Transverse colon (tissue), 4 donors: ENCODE data around the gene TMEM14C. TPM values are rescaled to one million over a fixed set of nuclear protein-coding genes. Genes with fewer than 3 reads are reported as not detected.

Experiments
- DNase-seq: peaks from one replicate; pipeline ENCODE4 v3.0.0-alpha.2; 2019
- H3K27ac ChIP-seq, 4 donors: fragments of 200-600 bp; sonication (generic); 2 replicates each; pipeline ENCODE4 v1.5.1; 2016 to 2018; ENCODE audit warnings: inconsistent platforms in 4 of 4
- H3K27me3 ChIP-seq: fragments of 200-600 bp; sonication (generic); 2 replicates; pipeline ENCODE4 v1.5.1; 2017; ENCODE audit warnings: inconsistent platforms
- H3K36me3 ChIP-seq, 4 donors: fragments of 200-600 bp; sonication (generic); 2 replicates each; pipeline ENCODE4 v1.5.1; 2017 to 2019; ENCODE audit warnings: inconsistent platforms in 4 of 4
- H3K4me1 ChIP-seq, 4 donors: fragments of 200-600 bp; sonication (generic); 2 replicates each; pipeline ENCODE4 v1.5.1; 2017 to 2020; ENCODE audit warnings: inconsistent platforms in 4 of 4
- H3K4me3 ChIP-seq, 4 donors: fragments of 200-600 bp; sonication (generic); 1 replicate in 1 of 4; 2 replicates in 3 of 4; pipeline versions ENCODE4 v1.5.1 to v1.6.1; 2017 to 2019; ENCODE audit warnings: inconsistent platforms in 4 of 4
- H3K9me3 ChIP-seq, 2 donors: fragments of 200-600 bp; sonication (generic); 2 replicates each; pipeline ENCODE4 v1.5.1; 2017 to 2019; ENCODE audit warnings: inconsistent platforms in 2 of 2
- EP300 ChIP-seq: sonication (generic); formaldehyde crosslinking; IDR thresholded peaks from one replicate; pipeline ENCODE4 v1.6.1; 2017; ENCODE audit warnings: antibody characterized with exemption, low read depth
- POLR2A ChIP-seq: fragments of 450-650 bp; IDR thresholded peaks from one replicate; pipeline ENCODE4 v1.6.1; 2016; ENCODE audit warnings: antibody characterized with exemption, mild to moderate bottlenecking, moderate library complexity
- POLR2AphosphoS5 ChIP-seq, 3 donors: sonication (generic); formaldehyde crosslinking; IDR thresholded peaks; one replicate each; pipeline ENCODE4 v1.6.1; 2016; ENCODE audit warnings: antibody characterized with exemption in 3 of 3
- WGBS, 2 donors: methylation state at CpG; one replicate each; pipeline ENCODE4 v1.1.5; 2018; ENCODE audit warnings: low coverage in 1 of 2; 5-methylcytosine and 5-hydroxymethylcytosine counted together
- in situ Hi-C, 4 donors: fragments of 200-750 bp; cut with MboI; loops; one replicate each; pipeline versions ENCODE4 v1.15.0 to v1.15.1; 2017; ENCODE audit warnings: low sequenced_read_pairs in 3 of 4, low pct_ligation_motif_present in 1 of 4, low pct_unique_long_range_greater_than_20kb in 1 of 4
- intact Hi-C: fragments of 100-400 bp; cut with DNase I; formaldehyde crosslinking; loops from one replicate; pipeline ENCODE4 v1.15.1; 2023; ENCODE audit warnings: low total_unique reads
- small RNA-seq, 4 donors: library from RNA; depleted of rRNA; stranded (forward); fragments of <200 nt; gene quantifications; one replicate each; pipeline ENCODE3, GENCODE V24; 2016
- total RNA-seq, 4 donors: library from RNA; depleted of rRNA; stranded (reverse); fragments of >200 nt; gene quantifications; one replicate each; pipeline ENCODE4 v1.1.0, GENCODE V29; 2016
- TF ChIP-seq, protein P1 (sequence below), 5 experiments: fragments of 200-600 bp in 3 of 5; fragments of 450-650 bp in 2 of 5; sonication (generic) in 3 of 5; IDR thresholded peaks; 1 replicate in 2 of 5; 2 replicates in 3 of 5; pipeline ENCODE4 v1.5.1; 2016 to 2017; ENCODE audit warnings: antibody characterized with exemption in 5 of 5, inconsistent platforms in 3 of 5, mild to moderate bottlenecking in 2 of 5, moderate library complexity in 1 of 5

Gene TMEM14C
- total RNA-seq, 4 donors from 2014 or later = 9.7 to 125 (median 60.0) TPM

- TF ChIP-seq POLR2AphosphoS5 (IDR thresholded peaks at IDR 0.05) (no peak), POLR2A (no peak)
- TF ChIP-seq, protein P1, sequence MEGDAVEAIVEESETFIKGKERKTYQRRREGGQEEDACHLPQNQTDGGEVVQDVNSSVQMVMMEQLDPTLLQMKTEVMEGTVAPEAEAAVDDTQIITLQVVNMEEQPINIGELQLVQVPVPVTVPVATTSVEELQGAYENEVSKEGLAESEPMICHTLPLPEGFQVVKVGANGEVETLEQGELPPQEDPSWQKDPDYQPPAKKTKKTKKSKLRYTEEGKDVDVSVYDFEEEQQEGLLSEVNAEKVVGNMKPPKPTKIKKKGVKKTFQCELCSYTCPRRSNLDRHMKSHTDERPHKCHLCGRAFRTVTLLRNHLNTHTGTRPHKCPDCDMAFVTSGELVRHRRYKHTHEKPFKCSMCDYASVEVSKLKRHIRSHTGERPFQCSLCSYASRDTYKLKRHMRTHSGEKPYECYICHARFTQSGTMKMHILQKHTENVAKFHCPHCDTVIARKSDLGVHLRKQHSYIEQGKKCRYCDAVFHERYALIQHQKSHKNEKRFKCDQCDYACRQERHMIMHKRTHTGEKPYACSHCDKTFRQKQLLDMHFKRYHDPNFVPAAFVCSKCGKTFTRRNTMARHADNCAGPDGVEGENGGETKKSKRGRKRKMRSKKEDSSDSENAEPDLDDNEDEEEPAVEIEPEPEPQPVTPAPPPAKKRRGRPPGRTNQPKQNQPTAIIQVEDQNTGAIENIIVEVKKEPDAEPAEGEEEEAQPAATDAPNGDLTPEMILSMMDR (IDR thresholded peaks at IDR 0.05) = no peak
- Histone ChIP-seq H3K27me3 (no peaks in the 10 kb centered on the region), H3K4me3 (no peak overlapping the region), H3K27ac (no peak overlapping the region), H3K9me3 (no peaks in the 10 kb centered on the region), H3K4me1 (no peaks in the 10 kb centered on the region), H3K36me3 (peaks cover 0 to 8% (median 0%) of the 10 kb centered on the region in 4 donors)
- WGBS, 2 donors = 95 to 96% methylated on average over 3 of the region's 3 CpGs
- DNase-seq = no peak
- intact Hi-C loops (no loop called here), in situ Hi-C loops (no loop called here)
Measured at GRCh38 chr6:10769419-10769818, 46.5 kb downstream of the TMEM14C start.

DNA sequence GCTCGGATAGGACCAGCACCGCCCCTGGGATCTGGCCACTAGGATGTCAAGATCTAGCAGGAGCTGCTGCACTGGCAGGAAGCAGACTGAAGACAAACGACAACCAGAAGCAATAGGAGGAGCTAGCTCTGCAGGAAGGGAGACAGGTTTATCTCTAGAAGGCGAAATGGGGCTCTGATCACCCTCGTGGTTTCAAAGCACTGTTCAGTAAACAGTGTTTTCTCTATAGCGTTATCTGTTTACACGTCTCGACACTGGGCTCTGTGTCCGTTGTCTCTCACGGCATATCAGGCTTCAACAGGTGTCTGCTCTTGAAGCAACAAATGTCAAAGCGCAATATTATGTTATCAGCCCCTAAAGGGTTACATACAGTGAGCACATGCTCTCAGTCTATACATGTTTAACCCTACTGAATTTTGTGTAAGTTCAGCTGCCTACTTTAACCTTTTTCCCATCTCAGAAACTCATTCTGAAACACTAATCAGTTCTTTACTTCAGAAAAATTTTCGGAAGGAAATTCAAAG is 48.6 kb downstream of the TMEM14C start:
- no peaks in the 10 kb centered on the region for H3K4me1 ChIP-seq
- TF ChIP-seq POLR2A = no peak
- TF ChIP-seq, protein P1 (IDR thresholded peaks at IDR 0.05) = no peak
- TF ChIP-seq POLR2AphosphoS5 (IDR thresholded peaks at IDR 0.05) = no peak
- no peak for TF ChIP-seq EP300
- WGBS, 2 donors = 81 to 91% methylated on average over 9 to 12 of the region's 12 CpGs
- intact Hi-C loops = no loop called here
- no peak for DNase-seq
- peaks cover 0 to 8% (median 0%) of the 10 kb centered on the region in 4 donors for H3K36me3 ChIP-seq
- in situ Hi-C loops = no loop called here
- no peaks in the 10 kb centered on the region for H3K9me3 ChIP-seq
- no peak overlapping the region for H3K4me3 ChIP-seq
- H3K27me3 ChIP-seq = no peaks in the 10 kb centered on the region
- no peak overlapping the region for H3K27ac ChIP-seq

DNA sequence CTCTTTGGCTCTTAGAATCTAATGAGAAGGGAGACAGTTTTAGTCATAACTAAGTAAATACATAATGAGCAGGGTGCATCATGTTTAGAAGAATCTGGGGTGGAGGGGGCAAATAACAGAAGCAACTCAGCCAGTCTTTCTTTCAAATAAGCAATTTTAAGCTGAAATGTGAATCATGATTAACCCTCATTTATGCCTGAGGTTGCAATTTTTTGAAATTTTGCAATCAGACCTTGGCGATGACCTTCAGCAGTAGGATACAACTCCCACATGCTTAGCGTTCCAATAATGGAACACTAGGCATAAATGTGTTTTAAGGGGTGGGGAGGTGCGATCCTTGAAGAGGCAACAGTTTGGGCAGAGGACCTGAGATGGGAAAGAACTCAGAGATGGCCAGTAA is 55.4 kb downstream of the TMEM14C start:
- intact Hi-C loops = no loop called here
- 95 to 97% methylated on average over 3 of the region's 3 CpGs for WGBS, 2 donors
- Histone ChIP-seq H3K4me3 (no peak overlapping the region), H3K36me3 (peaks cover 0 to 4% (median 0%) of the 10 kb centered on the region in 4 donors), H3K27me3 (no peaks in the 10 kb centered on the region), H3K27ac (no peak overlapping the region), H3K4me1 (no peaks in the 10 kb centered on the region), H3K9me3 (no peaks in the 10 kb centered on the region)
- no peak for DNase-seq
- in situ Hi-C loops = loop anchor here in 1 of 4 donors (25.0 kb wide), 1 partner anchor 291 kb away; no protein-coding TSS in a partner anchor
- TF ChIP-seq, protein P1 (IDR thresholded peaks at IDR 0.05) = no peak
- no peak for TF ChIP-seq POLR2AphosphoS5 (IDR thresholded peaks at IDR 0.05)
- no peak for TF ChIP-seq EP300
- TF ChIP-seq POLR2A = no peak

DNA sequence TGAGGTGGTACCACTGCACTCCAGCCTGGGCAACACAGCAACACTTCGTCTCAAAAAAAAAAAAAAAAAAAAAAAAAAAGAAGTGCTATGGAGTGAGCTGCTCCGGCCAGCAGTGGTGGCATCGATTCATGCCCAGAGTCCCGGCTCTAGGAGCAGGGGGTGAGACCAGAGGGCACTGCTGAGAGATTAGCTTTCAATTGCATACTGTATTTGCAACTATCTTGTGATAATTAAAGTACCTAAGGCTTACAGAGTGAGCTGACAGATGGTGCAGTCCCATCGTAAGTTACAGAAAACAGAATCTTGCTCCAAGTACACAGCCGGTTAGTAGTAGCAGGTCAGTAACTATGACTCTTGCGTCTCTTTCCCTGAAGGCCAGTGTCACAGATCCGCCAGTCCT is 56.2 kb downstream of the TMEM14C start:
- Histone ChIP-seq H3K27me3 (no peaks in the 10 kb centered on the region), H3K9me3 (no peaks in the 10 kb centered on the region), H3K27ac (no peak overlapping the region), H3K36me3 (peaks cover 0 to 4% (median 0%) of the 10 kb centered on the region in 4 donors), H3K4me3 (no peak overlapping the region), H3K4me1 (no peaks in the 10 kb centered on the region)
- TF ChIP-seq, protein P1 (IDR thresholded peaks at IDR 0.05) = no peak
- TF ChIP-seq POLR2AphosphoS5 (IDR thresholded peaks at IDR 0.05) = no peak
- no peak for TF ChIP-seq EP300
- TF ChIP-seq POLR2A = no peak
- in situ Hi-C loops = loop anchor here in 1 of 4 donors (25.0 kb wide), 1 partner anchor 292 kb away; no protein-coding TSS in a partner anchor
- DNase-seq = no peak
- 82 to 94% methylated on average over 5 to 8 of the region's 8 CpGs for WGBS, 2 donors
- intact Hi-C loops = no loop called here

Small RNA genes lying within 50 kb of the gene (small RNA-seq; reads per million reads assigned to genes)
- 0 reads per million in 4 donors for gene RF00019
- gene RNA5SP203 = 0 to 0.14 (median 0) reads per million in 4 donors

Other genes starting within 250 kb of the TMEM14C start
- 10 to 100 TPM; 18.7 to 53.4 (median 31.3) TPM for gene GCNT2, start 201.7 kb upstream of the TMEM14C start, total RNA-seq
- gene C6orf52, start 28.5 kb upstream of the TMEM14C start, total RNA-seq = not detected
- gene PAK1IP1, start 28.1 kb upstream of the TMEM14C start, total RNA-seq = 1 to 10 TPM; 5.6 to 6.4 (median 6.0) TPM
- gene TMEM14B, start 24.7 kb downstream of the TMEM14C start, total RNA-seq = 10 to 100 TPM; 16.5 to 57.9 (median 48.7) TPM
- not detected for gene MAK, start 115.5 kb downstream of the TMEM14C start, total RNA-seq
- not detected for gene GCM2, start 159.0 kb downstream of the TMEM14C start, total RNA-seq
- under 1 TPM in 1 of 4 donors, not detected in 3; 0.95 TPM for gene SYCP2L, start 164.0 kb downstream of the TMEM14C start, total RNA-seq